GM19193 (cell line): ENCODE data around the gene ZFAND5.

Source experiments
- POLR2A ChIP-seq: IDR thresholded peaks from 4 replicates; pipeline ENCODE4 v1.6.1; 2011; ENCODE audit not compliant: insufficient read depth, insufficient read length; ENCODE audit errors: extremely low read depth

Gene ZFAND5

DNA sequence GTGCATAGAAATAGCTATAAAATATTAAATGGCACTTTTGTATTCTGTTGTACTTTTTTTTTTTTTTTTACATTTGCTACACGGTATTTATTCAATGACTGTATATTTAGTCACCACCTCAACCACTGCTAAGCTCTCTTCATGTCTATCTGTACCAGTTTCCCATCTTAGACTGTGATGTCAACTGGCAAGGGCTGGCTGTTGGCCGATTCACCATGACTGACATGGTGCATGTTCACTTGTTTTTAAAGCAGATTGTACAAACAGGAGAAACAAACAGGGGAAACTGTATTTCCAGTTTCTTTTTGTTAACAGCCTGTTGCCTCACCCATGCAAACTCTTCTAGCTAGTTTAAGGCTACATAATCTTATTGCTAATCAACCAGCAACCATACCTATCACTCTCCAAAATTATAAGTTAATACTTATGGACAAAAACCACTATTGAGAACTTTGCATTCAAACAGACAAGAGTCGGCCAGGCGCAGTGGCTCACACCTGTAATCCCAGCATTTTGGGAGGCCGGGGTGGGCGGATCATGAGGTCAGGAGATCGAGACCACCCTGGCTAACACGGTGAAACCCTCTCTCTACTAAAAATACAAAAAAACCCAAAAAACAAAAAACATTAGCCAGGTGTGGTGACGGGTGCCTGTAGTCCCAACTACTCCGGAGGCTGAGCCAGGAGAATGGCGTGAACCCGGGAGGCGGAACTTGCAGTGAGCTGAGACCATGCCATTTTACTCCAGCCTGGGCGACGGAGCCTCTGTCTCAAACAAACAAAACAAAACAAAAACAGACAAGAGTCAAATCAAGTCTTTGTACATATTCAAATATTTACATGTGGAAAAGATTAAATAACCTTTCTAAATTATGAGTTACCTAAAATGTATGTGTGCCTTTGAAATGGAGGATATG, 13.2 kb downstream of the ZFAND5 start:
- no peak for TF ChIP-seq POLR2A

DNA sequence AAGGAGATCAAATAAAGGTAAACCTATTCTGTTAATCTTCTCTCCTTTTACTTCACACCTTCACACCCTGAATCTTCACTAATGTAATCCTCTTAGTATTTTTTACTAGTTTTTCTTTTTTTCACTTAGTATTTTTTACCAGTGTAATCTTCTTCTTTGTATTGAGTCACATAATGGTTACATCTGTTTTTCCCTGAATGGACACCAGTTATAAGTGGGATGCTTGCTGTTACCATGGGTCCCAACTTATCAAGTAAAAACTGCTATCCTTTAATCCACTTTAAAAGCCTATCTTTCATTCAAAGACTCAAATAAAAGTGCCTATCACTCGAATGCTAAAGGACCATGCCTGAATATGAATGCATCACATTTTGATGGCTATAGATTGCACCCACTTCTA, 15.1 kb downstream of the ZFAND5 start:
- no peak for TF ChIP-seq POLR2A

DNA sequence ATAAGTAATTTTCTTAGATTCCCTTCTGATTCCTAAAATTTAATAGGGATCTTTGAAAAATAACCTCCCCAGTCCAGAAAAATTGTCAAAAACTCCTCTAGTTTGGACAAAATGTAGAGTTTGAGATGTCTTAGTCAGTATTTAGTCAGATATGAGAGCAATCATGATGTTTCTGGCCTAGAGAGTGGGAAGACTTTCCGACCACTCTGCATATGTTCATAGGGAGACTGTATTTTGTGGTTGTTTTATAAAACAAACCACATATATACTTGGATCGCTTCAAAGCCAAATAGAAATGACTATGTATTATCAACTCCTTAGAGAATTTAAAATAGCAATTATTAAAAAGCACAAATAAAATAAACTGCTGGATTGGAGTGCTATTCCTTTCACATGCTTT, 15.8 kb downstream of the ZFAND5 start:
- no peak for TF ChIP-seq POLR2A

DNA sequence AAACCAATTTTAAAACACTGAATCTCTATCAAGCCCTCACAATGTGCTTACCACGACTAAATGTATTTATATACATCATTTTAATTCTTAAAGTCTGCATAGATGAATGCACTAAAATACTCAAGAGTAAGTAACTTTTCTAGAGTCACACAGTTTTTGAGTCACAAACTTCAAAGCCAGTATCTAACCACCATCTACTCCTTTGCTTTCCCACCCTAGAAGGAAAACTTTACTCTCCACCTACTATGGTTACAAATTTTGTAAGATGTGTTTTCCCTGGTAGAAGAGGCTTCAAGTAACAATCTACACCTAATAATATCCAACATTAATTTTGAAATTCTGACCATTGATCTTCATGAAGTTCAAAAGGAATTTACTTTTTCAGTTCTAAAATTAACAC, 18.7 kb downstream of the ZFAND5 start:
- TF ChIP-seq POLR2A: no peak

DNA sequence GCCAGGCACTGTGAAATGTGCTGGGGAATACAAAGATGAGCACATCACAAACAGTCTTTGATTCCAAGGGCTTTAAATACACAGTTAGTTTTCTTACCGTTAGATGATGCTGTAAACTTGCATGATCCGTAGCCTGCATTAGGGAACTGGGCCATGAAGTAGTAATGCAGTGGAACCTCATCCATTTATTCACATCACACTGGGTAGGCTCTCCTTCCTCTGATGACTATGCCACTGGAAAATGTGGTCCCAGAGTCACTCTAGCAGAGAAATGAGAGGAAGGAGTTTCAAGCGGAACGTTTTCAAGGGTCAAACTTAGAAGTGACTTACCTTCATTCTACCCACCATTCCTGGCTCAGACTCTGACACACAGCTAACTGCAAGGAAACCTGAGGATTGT, 26.4 kb downstream of the ZFAND5 start:
- TF ChIP-seq POLR2A: no peak

DNA sequence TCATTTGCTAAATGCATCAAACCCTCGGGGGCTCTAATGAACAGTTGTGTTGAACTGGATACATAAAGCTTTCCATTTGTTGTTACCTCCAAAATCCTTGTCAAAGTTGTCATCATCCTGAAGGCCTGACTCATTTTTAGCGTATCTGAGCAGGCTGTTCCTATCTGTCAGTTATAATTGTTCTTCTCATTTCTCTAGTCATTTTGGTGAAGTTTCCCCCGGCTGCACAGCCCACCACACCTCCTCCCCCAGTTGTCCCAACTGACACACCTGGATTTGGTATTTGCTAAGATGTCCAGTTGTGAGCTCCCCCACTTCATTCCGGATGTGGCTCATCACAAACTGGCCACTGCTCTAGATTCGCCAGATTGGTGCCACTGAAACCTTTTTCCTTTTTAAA, 27.7 kb downstream of the ZFAND5 start:
- TF ChIP-seq POLR2A: no peak

DNA sequence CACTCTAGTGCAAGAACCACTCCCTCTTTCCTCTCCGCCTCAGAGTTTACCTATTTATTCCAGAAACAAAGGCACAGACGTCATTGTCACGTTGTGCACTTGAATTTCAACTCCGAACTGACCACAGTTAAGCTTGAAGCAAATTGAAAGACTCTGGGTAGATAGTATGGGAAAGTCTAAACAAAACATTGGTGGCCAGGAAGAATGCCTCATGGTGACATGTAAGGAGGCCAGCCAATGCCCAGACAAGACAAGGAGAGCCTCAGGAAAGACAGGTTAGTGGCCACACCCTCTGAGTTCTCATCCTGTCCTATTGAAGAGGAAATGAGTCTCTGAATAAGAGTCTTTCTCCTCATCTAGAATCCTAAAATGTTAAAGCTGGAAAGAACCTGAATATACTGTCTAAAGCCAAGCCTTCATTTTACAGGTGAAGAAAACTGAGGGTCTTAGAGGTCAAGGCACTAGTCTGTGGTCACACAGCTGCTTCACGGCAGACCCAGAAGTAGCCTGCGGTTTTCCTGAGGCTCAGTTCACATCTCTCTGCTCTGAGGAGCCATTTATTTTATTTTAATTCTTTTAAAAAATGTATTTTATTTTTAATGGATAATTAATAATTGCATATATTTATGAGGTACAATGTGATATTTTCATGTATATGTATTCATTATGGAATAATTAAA, 30.2 kb downstream of the ZFAND5 start:
- no peak for TF ChIP-seq POLR2A

DNA sequence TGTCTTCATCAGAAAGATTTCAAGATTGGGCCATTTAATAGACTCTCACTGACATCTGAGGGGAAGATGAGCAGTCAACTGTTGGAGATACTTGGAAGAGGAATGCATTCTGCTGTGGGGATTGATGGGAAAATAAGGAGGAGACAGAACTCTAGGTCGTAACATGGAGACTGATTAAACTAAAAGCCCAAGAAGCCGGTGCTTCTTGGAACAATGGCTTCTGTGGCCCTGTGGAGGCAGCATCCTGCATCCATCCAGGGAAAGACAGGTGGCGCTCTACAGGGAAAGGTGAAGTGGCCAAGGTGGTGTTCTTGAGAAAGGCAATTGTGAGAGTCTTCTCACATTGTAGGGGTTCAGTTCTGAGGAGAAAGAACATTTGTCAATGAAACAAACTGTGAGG, 31.3 kb downstream of the ZFAND5 start:
- TF ChIP-seq POLR2A: no peak

DNA sequence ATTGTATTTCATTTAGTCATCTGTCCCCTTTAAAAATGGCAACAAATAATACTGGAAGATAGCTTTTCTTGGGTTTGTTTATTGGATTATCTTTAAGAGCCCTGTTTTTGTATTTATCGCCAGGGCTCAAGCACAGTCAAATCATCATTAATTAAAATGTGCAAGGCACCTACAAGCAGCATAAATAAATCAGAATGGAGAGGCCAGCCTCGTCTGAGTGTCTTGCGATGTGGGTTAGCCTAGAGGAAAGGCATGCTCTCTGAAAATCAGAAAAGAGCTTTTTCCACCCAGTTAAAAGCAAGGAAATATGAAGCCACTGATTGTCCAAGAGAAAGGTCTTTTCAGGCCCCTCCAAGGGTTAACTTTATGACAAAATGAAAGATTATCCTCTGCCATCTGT, 31.8 kb downstream of the ZFAND5 start:
- TF ChIP-seq POLR2A: no peak

DNA sequence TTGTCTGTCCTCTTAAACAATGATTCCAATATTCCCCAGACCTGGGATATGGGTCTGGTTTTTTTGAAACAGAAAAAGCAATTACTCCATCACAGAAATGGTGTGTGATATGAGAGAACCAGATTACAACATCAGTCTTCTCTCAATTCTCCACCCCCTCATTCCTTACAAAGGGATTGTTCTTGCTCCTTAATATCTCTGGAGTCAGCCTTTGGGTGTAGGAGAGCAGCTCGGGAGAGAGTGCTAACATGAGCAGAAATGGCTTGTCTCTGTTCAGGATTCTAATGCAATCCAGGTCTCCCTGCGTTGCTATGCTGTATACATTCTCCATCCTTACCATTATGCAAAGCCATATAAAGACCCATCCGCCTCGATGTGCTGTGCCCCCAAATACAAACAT, 32.7 kb downstream of the ZFAND5 start:
- TF ChIP-seq POLR2A: no peak

DNA sequence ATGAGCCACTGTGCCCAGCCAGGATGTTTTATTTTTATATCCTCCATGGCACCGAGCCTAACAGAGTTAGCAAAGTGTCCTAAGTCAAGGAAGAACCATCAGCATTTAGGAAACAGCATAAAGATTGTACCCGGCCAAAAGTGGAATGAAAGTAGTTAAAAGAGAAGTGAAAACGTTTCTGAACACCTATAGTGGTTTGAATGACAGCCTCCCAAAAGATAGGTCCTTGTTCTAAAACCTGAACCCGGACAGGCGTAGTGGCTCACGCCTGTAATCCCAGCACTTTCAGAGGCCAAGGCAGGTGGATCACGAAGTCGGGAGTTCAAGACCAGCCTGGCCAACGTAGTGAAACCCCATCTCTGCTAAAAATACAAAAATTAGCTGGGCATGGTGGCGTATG, 37.4 kb downstream of the ZFAND5 start:
- TF ChIP-seq POLR2A: no peak

DNA sequence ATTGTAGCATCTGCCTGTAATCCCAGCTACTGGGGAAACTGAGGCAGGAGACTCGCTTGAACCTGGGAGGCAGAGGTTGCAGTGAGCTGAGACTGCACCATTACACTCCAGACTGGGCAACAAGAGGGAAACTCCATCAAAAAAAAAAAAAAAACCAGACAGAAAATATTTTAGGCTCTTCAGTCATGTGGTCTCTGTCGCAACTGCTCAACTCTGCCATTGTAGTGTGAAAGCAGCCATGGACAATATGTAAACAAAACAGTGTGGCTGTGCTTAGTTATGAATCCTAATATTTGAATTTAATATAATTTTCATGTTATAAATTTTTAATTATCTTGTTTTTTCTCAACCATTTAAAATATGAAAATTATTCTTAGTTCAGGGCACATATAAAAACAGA, 38.4 kb downstream of the ZFAND5 start:
- TF ChIP-seq POLR2A: no peak

DNA sequence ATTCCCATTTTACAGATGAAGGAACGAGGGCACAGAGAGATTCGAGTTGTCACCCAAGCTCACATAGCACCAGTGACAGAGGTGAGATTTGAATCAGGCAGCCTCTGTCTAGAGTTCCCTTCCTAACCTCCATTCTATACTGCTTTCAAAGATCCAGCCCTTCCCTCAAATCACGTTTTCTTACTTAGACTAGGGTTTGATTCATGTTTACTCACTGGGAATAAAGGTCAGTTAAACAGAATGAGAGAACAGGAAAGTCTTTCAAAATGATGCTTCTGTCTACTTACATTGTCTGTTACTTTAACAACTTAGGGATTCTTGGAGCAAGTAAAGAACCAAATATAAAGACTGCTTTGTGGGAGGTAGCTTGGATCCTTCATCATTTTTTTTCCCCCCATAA, 40.0 kb downstream of the ZFAND5 start:
- no peak for TF ChIP-seq POLR2A

DNA sequence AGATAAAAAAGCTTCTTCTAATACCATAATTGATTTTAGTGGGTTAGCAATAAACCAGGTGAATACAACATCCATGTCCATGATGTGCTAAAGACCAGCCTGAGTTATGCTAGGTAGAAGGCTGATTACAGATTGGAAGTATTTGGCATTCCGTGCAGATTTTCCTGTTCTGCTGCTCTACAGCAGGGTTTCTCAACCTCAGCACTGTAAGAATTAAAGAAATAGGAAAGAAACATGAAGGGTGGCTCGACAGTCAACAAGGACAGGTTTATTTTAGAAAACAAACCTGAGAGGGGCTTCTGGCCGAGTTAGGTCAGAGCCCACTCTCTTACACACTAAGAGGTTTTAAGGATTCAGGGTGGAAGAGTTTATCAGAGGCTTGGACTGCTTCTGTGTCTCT, 42.3 kb downstream of the ZFAND5 start:
- TF ChIP-seq POLR2A: no peak

DNA sequence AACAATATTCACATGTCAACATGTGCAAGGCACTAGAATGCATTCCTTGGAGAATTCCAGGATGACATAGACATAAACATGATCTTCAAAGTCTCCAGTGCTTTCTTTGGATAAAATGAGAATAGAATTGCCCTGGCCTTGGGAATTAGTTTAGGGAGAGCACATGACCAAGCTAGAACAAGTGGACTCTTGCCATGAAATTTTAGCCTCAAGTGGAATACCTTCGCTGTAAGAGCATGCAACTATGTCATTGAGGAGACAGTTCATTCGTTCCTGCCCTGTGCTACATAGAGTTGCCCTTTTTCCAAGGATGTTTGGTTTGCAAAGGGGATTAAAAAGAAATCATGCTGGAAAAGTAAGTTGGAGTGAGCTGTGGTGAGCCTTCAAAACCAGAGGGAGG, 42.7 kb downstream of the ZFAND5 start:
- no peak for TF ChIP-seq POLR2A

DNA sequence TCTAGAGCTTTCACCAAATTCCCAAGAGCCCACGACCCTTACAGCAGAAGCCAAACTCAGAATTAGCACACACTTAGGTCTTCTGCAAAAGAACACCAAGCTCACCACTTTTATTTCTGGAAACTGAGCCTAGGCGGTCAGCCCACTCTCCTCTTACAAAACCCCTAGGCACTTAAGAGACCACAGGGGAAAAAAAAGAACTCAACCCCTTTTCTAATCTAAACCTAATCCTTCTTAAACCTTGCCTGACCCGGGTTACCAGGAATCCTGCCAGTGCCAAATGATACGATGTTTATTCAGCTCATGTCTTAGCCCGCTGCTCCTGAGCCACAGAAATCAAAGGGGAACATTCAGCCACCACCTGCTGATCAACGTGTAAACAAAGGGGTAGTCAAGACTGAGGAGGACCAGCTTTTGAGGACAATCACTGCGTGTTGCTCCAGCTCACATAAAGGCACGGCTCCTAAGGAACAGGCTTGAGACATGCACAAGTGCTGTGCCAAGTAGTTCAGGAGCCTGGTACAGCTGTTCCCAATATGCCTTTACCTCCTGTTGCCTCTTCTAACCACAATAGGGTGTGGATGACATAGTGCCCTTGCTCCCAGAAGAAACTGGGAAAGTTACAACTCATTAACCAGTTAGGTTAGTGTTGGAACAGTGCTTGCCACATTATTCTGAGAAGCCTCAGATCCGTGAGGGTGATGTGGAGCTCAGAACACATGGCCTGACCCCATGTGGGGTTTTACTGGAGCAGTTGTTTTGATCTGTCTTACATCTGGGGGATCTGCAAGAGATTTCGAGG, 49.3 kb downstream of the ZFAND5 start:
- TF ChIP-seq POLR2A: no peak

DNA sequence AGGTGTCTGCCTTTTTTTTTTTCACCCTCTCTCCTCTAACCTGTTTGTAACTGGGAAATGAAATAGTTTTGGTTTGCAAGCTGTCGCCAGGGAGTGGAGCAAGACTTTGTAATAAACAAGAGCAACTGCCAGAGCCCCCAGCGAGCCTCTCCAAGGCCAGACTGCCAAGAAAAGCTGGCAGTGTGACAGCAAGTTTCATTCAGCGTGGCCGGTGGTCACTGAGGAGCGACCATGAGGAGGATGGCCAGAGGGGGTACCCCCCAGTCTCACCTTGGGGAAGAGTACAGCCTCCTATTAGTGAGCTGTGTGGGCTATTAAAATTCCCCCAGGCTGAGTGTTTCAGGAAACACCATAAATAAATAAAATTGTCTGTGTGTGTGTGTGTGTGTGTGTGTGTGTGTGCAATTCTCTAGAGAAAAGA, 49.9 kb downstream of the ZFAND5 start:
- TF ChIP-seq POLR2A: no peak
